Forelimb muscle (tissue), 1 donor: ENCODE data around the gene MCAT. TPM values are rescaled to one million over a fixed set of nuclear protein-coding genes. Genes with fewer than 3 reads are reported as not detected.

Experiments used
- DNase-seq: peaks from one replicate; pipeline ENCODE4 v3.0.0-alpha.2; 2013; ENCODE audit warnings: low read depth
- polyA plus RNA-seq: library from polyadenylated mRNA; unstranded; fragments of 120-200 nt; gene quantifications from one replicate; pipeline ENCODE4 v1.2.1, GENCODE V29; 2013; ENCODE audit not compliant: insufficient read length

MCAT gene
- polyA plus RNA-seq, 1 donor, result 11.9 TPM

DNA sequence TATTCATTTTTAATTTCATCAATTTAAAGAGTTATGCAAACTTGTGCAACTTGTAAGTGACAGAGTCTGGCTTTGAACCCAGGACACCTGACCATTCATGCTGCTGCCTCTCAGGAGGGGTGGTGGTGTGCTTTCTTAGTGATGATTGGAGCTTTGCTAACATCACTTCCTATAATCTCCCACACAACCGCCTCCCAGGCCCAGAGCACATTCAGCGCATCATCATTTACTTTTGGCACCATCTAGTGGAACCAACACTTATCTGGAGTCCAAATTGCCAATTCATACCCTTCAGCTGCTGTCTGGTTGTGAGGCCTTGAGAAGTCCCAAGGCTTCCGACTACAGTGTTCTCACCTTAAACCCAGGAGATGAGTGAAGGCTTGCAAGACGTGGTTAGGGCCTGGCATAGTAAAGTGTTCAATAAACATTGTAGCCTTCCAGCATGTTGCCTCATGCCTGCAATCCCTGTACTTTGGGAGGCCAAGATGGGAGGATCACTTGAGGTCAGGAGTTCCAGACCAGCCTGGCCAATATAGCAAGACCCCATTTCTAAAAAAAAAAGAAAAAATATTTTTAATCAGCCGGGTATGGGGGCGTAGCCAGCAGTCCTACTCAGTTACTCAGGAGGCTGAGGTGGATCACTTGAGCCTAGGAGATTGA lies 52.9 kb downstream of the MCAT start:
- DNase-seq, result peak; percentile 38

DNA sequence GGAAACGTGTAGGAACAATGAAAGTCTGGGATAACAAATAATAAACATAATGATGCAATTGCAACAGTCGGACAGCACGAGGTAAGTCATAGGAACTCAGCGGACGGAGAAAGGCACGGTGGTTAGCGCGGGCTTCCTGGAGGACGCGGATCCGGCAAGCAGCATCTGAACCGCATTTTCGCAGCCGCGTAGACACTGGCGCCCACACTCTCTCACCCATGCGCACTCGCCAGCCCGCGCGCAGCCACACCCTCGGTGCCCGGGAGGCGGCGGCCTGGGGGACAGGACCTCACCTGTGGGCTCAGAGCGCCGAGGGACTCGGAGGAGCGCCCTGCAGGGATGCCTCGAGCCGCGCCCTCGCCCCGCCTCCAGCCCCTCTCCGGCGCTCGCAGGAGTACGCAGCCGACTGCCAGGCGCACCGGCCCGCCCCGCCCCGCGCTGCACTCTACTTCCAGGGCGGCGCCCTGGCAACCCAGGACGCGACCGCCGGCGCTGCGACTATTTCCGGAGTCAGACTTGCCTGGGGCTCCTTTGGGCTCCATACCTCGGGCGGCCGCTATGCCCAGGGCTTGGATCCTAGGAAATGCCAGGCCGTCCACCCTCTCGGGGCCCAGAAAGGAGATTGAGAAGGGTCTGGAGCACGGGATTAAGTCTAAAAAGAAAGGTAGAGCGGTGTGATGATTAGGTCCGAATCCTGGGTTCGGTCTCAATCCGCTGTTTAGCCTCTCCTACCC lies 54.0 kb downstream of the MCAT start, which contains the start of gene TTLL1:
TSS of gene TTLL1 (minus strand) at position 408 of the 734 bp plus-strand sequence. CDS start 13,805 bp downstream, outside the sequence.
- peak; percentile 29 for DNase-seq

DNA sequence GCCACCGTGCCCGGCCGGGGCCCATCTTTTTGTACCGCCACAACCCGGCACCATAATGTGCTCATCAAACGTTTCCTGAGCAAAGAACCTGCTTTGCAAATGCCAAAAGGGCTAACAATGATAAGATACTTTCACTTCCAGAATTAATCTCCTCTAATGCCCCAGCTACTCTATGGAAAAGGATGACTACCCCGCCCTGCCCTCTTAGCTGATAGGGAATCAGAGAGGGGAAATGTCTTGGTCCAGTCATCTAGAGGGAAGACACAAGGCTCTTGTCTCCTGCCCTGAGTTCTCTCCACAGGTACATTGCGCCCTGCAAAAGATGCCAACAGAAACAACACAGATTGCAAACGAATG lies 54.6 kb downstream of the MCAT start:
- no peak for DNase-seq

DNA sequence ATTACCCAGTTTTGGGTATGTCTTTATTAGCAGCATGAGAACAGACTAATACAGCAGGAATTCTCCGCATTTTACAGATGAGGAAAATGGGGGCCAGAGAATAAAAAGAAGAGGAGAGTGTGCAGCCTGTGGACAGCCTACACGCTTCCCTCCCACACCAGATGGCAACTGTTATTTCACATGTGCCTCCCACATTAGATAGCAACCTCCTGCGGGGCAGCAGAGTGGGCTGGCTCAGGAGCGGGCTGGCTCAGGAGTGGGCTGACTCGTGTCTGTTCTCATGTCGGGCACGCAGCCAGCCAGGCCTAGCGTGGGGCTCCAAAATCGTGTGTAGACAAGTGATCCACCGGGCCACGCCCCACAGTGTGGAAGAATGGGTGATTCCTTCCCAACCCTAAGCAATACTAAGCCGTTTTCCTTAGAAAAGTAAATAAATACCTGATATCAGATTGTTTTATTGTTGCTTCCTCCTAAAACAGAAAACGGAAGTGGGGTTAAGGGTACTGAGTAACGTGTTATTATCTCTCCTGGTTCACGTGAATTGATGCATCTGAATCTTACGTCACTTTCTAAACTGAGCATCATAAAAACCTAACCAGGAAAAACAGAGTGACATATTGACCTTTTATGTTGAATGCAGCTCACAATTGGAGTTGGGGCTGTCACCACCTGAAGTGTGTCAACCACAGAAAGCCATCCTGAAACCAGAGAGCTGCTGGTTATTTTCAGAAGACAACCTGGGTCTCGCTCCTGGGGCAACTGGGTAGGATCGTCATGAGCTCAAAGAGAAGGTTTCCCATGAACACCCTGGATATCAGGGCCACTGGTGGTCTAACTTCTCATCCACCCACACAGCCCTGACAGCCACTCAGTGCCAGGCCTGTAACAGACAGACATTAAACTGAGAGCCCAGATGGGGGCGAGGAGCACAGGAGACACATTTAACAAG lies 57.3 kb downstream of the MCAT start:
- no peak for DNase-seq

Other genes starting within 250 kb of the MCAT start
- 28.3 TPM for gene PACSIN2, start 128.2 kb downstream of the MCAT start, polyA plus RNA-seq
- 9.6 TPM for gene TTLL1, start 54.0 kb downstream of the MCAT start, polyA plus RNA-seq
- gene BIK, start 32.6 kb downstream of the MCAT start, polyA plus RNA-seq, result not detected
- 72.2 TPM for gene TSPO, start 8.2 kb upstream of the MCAT start, polyA plus RNA-seq
- gene TTLL12, start 43.7 kb upstream of the MCAT start, polyA plus RNA-seq, result 15.3 TPM
- gene SCUBE1, start 200.0 kb upstream of the MCAT start, polyA plus RNA-seq, result 0.19 TPM